WTC11 (cell line): ENCODE results near the gene KICS2. TPM values are rescaled to one million over a fixed set of nuclear protein-coding genes. Genes with fewer than 3 reads are reported as not detected.

Source experiments
- ATAC-seq: fragments of 200-7000 bp; cut with Tn5 transposase; 2 replicates; pipeline ENCODE4 v1.10.0; 2021; ENCODE audit warnings: mild to moderate bottlenecking, moderate library complexity
- CTCF ChIA-PET: fragments of 300-600 bp; sonication (Branson Sonifier 250); formaldehyde crosslinking; loops from one replicate; lab custom pipeline; 2021; ENCODE audit warnings: antibody characterized with exemption; lab: Charles Lee
- POLR2A ChIA-PET: fragments of 350-600 bp; sonication (Branson Sonifier 250); formaldehyde crosslinking; loops from one replicate; lab custom pipeline; 2021; ENCODE audit warnings: antibody characterized with exemption; lab: Charles Lee
- DNase-seq: peaks from one replicate; pipeline ENCODE4 v3.0.0; 2021; ENCODE audit warnings: low spot score
- H3K27ac Mint-ChIP-seq: 2 replicates; pipeline ENCODE4 v1.8.0; 2021; ENCODE audit warnings: mixed read lengths
- H3K27me3 Mint-ChIP-seq: 2 replicates; pipeline ENCODE4 v1.8.0; 2021; ENCODE audit warnings: low read depth, mild to moderate bottlenecking, moderate library complexity, mixed read lengths
- H3K36me3 Mint-ChIP-seq: 2 replicates; pipeline ENCODE4 v1.8.0; 2021; ENCODE audit warnings: mixed read lengths
- H3K4me1 Mint-ChIP-seq: 2 replicates; pipeline ENCODE4 v1.8.0; 2022; ENCODE audit warnings: mixed read lengths
- H3K4me3 Mint-ChIP-seq: 2 replicates; pipeline ENCODE4 v1.8.0; 2021; ENCODE audit warnings: mild to moderate bottlenecking, moderate library complexity, mixed read lengths
- H3K9me3 Mint-ChIP-seq: 2 replicates; pipeline ENCODE4 v1.8.0; 2021; ENCODE audit warnings: mixed read lengths
- ATF1 ChIP-seq: sonication (generic); formaldehyde crosslinking; IDR thresholded peaks from 2 replicates; pipeline ENCODE4 v1.8.1; 2023; ENCODE audit warnings: mild to moderate bottlenecking, moderate library complexity, missing genetic modification reagents
- FOXP1 ChIP-seq: sonication (generic); formaldehyde crosslinking; IDR thresholded peaks from 2 replicates; pipeline ENCODE4 v1.8.0; 2022; ENCODE audit warnings: missing genetic modification reagents, mild to moderate bottlenecking, moderate library complexity, borderline replicate concordance
- GTF2I ChIP-seq: fragments of 250-450 bp; sonication (Bioruptor Pico); conservative IDR thresholded peaks from 2 replicates; pipeline ENCODE4 v1.4.0; 2021; ENCODE audit warnings: mild to moderate bottlenecking
- IRF2 ChIP-seq: sonication (generic); formaldehyde crosslinking; IDR thresholded peaks from 2 replicates; pipeline ENCODE4 v1.8.0; 2022; ENCODE audit warnings: low read depth, missing genetic modification reagents, borderline replicate concordance
- NR1H2 ChIP-seq: sonication (generic); formaldehyde crosslinking; IDR thresholded peaks from 2 replicates; pipeline ENCODE4 v1.9.0; 2021; ENCODE audit warnings: mild to moderate bottlenecking, moderate library complexity, missing genetic modification reagents
- NR2C2 ChIP-seq: sonication (generic); formaldehyde crosslinking; IDR thresholded peaks from 2 replicates; pipeline ENCODE4 v1.8.0; 2022; ENCODE audit warnings: mild to moderate bottlenecking, missing genetic modification reagents
- NR3C1 ChIP-seq: sonication (generic); formaldehyde crosslinking; conservative IDR thresholded peaks from 2 replicates; pipeline ENCODE4 v1.8.1; 2023; ENCODE audit warnings: low read depth, mild to moderate bottlenecking, missing genetic modification reagents
- RORB ChIP-seq: fragments of 250-450 bp; sonication (Bioruptor Pico); IDR thresholded peaks from 2 replicates; pipeline ENCODE4 v1.9.0; 2021; ENCODE audit warnings: mild to moderate bottlenecking
- SOX15 ChIP-seq: fragments of 250-450 bp; sonication (Bioruptor Pico); IDR thresholded peaks from 2 replicates; pipeline ENCODE4 v1.9.0; 2021; ENCODE audit warnings: mild to moderate bottlenecking
- SP1 ChIP-seq: sonication (generic); formaldehyde crosslinking; conservative IDR thresholded peaks from 2 replicates; pipeline ENCODE4 v1.8.1; 2022; ENCODE audit warnings: missing genetic modification reagents
- ZNF396 ChIP-seq: fragments of 250-450 bp; sonication (Bioruptor Pico); IDR thresholded peaks from 2 replicates; pipeline ENCODE4 v1.8.0; 2021; ENCODE audit warnings: mild to moderate bottlenecking, moderate library complexity, borderline replicate concordance
- ZNF416 ChIP-seq: fragments of 250-450 bp; sonication (Bioruptor Pico); IDR thresholded peaks from 2 replicates; pipeline ENCODE4 v1.9.0; 2021; ENCODE audit warnings: mild to moderate bottlenecking, inconsistent platforms
- ZNF423 ChIP-seq: fragments of 250-450 bp; sonication (Bioruptor Pico); IDR thresholded peaks from 2 replicates; pipeline ENCODE4 v2.1.2; 2022; ENCODE audit warnings: mild to moderate bottlenecking, moderate library complexity
- total RNA-seq: library from RNA; stranded (reverse); gene quantifications from 3 replicates; pipeline ENCODE4 v1.2.3, GENCODE V29; 2021
- TF ChIP-seq, protein P1 (sequence below): sonication (generic); formaldehyde crosslinking; IDR thresholded peaks from 2 replicates; pipeline ENCODE4 v1.8.0; 2023; ENCODE audit warnings: missing genetic modification reagents
- TF ChIP-seq, protein P2 (sequence below): sonication (generic); formaldehyde crosslinking; IDR thresholded peaks from 2 replicates; pipeline ENCODE4 v1.8.0; 2022; ENCODE audit warnings: mild to moderate bottlenecking, missing genetic modification reagents
- TF ChIP-seq, protein P3 (sequence below): fragments of 250-450 bp; sonication (Bioruptor Pico); IDR thresholded peaks from 2 replicates; pipeline ENCODE4 v1.9.0; 2021; ENCODE audit warnings: moderate library complexity, mild to moderate bottlenecking, inconsistent platforms, borderline replicate concordance
- TF ChIP-seq, protein P4 (sequence below): sonication (generic); formaldehyde crosslinking; IDR thresholded peaks from 2 replicates; pipeline ENCODE4 v1.8.0; 2022; ENCODE audit warnings: mild to moderate bottlenecking, missing genetic modification reagents
- TF ChIP-seq, protein P5 (sequence below): sonication (generic); formaldehyde crosslinking; IDR thresholded peaks from 2 replicates; pipeline ENCODE4 v1.8.1; 2022; ENCODE audit warnings: mild to moderate bottlenecking, missing genetic modification reagents, moderate library complexity, borderline replicate concordance
- TF ChIP-seq, protein P6 (sequence below): sonication (generic); formaldehyde crosslinking; IDR thresholded peaks from 2 replicates; pipeline ENCODE4 v1.8.1; 2023; ENCODE audit warnings: mild to moderate bottlenecking, missing genetic modification reagents, moderate library complexity
- TF ChIP-seq, protein P7 (sequence below): fragments of 250-450 bp; sonication (Bioruptor Pico); IDR thresholded peaks from 2 replicates; pipeline ENCODE4 v1.9.0; 2021; ENCODE audit warnings: mild to moderate bottlenecking
- TF ChIP-seq, protein P8 (sequence below): fragments of 250-450 bp; sonication (Bioruptor Pico); IDR thresholded peaks from 2 replicates; pipeline ENCODE4 v1.8.0; 2021; ENCODE audit warnings: mild to moderate bottlenecking
- TF ChIP-seq, protein P9 (sequence below): sonication (generic); formaldehyde crosslinking; conservative IDR thresholded peaks from 2 replicates; pipeline ENCODE4 v1.8.1; 2023; ENCODE audit warnings: mild to moderate bottlenecking, low read depth, missing genetic modification reagents, moderate library complexity

KICS2 gene
- total RNA-seq, 1 experiment from 2014 or later, result 10.7 TPM

DNA sequence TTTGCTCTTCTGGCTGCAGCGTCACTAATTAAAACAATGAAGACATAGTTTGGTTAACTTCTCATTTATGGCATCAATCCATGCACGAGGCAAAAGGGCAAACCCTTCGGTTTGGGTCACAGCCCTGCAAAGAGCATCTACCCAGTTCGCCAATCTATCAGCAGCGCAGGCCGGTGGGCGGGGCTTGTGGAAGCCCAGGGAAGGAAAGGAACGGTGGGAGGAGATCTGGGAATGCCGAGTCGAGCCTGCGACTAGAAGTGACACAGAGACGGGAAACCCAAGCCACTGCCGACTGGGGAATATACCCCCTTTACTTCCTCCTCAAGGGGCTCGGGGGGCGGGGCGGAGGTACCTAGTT is 466 bp downstream of the KICS2 start:
- H3K36me3 Mint-ChIP-seq, result no peaks in the 10 kb centered on the region
- peak overlapping the region; percentile 79 for H3K4me3 Mint-ChIP-seq
- ChIA-PET CTCF (interaction anchor here (0.6 to 1.1 kb wide), 2 partner anchors 377 to 395 kb away, joined by 4 to 6 read pairs; partner anchors contain the start of gene SRGAP1), POLR2A (interaction anchor here (0.7 kb wide), 1 partner anchor 16 kb away, joined by 3 read pairs; no protein-coding TSS in a partner anchor)
- H3K27ac Mint-ChIP-seq, result peak overlapping the region; percentile 89
- no peak for TF ChIP-seq ZNF416
- no peak for TF ChIP-seq RORB (CRISPR knock-in tag)
- no peak for TF ChIP-seq NR1H2 (CRISPR knock-in tag)
- TF ChIP-seq SOX15 (CRISPR knock-in tag), result no peak
- TF ChIP-seq, protein P1, sequence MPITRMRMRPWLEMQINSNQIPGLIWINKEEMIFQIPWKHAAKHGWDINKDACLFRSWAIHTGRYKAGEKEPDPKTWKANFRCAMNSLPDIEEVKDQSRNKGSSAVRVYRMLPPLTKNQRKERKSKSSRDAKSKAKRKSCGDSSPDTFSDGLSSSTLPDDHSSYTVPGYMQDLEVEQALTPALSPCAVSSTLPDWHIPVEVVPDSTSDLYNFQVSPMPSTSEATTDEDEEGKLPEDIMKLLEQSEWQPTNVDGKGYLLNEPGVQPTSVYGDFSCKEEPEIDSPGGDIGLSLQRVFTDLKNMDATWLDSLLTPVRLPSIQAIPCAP (CRISPR knock-in tag), result no peak
- TF ChIP-seq FOXP1 (CRISPR knock-in tag), result no peak
- TF ChIP-seq, protein P2, sequence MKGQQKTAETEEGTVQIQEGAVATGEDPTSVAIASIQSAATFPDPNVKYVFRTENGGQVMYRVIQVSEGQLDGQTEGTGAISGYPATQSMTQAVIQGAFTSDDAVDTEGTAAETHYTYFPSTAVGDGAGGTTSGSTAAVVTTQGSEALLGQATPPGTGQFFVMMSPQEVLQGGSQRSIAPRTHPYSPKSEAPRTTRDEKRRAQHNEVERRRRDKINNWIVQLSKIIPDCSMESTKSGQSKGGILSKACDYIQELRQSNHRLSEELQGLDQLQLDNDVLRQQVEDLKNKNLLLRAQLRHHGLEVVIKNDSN (CRISPR knock-in tag), result no peak
- TF ChIP-seq, protein P3, sequence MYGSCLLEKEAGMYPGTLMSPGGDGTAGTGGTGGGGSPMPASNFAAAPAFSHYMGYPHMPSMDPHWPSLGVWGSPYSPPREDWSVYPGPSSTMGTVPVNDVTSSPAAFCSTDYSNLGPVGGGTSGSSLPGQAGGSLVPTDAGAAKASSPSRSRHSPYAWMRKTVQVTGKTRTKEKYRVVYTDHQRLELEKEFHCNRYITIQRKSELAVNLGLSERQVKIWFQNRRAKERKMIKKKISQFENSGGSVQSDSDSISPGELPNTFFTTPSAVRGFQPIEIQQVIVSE (CRISPR knock-in tag), result no peak
- TF ChIP-seq, protein P4, sequence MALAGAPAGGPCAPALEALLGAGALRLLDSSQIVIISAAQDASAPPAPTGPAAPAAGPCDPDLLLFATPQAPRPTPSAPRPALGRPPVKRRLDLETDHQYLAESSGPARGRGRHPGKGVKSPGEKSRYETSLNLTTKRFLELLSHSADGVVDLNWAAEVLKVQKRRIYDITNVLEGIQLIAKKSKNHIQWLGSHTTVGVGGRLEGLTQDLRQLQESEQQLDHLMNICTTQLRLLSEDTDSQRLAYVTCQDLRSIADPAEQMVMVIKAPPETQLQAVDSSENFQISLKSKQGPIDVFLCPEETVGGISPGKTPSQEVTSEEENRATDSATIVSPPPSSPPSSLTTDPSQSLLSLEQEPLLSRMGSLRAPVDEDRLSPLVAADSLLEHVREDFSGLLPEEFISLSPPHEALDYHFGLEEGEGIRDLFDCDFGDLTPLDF (CRISPR knock-in tag), result no peak
- TF ChIP-seq, protein P5, sequence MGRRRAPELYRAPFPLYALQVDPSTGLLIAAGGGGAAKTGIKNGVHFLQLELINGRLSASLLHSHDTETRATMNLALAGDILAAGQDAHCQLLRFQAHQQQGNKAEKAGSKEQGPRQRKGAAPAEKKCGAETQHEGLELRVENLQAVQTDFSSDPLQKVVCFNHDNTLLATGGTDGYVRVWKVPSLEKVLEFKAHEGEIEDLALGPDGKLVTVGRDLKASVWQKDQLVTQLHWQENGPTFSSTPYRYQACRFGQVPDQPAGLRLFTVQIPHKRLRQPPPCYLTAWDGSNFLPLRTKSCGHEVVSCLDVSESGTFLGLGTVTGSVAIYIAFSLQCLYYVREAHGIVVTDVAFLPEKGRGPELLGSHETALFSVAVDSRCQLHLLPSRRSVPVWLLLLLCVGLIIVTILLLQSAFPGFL, result no peak
- H3K4me1 Mint-ChIP-seq, result peaks cover 34% of the 10 kb centered on the region
- ATAC-seq, result peak; percentile 92
- DNase-seq, result peak; percentile 92
- H3K27me3 Mint-ChIP-seq, result no peaks in the 10 kb centered on the region
- no peaks in the 10 kb centered on the region for H3K9me3 Mint-ChIP-seq

DNA sequence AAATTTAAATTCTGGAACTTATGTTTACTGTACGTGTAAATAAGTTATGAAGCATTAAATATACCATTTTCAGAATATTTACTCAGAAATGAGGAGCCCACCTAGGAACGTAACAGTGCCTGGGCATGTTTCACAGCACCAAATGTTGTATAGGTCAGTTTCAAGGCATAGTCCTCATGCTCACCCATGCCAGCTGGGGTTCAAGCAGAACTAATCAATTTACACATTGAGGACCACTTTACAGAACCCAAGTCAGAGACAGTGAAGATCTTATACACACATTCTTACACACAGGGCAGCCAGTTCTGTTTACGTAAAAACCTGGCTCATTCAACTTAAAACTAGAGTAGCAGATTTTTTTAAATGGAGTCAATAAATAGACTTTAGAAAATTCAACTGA is 2.0 kb downstream of the KICS2 start:
- Mint-ChIP-seq H3K27me3 (no peaks in the 10 kb centered on the region), H3K27ac (peak overlapping the region; percentile 28; the same call in 1 of the 2 replicates), H3K4me3 (peak overlapping the region; percentile 41), H3K9me3 (no peaks in the 10 kb centered on the region), H3K4me1 (peaks cover 34% of the 10 kb centered on the region)
- ATAC-seq (no peak), DNase-seq (no peak)
- CTCF ChIA-PET, result interaction anchor here (0.5 to 1.1 kb wide), 2 partner anchors 37 to 152 kb away, joined by 4 to 6 read pairs; no protein-coding TSS in a partner anchor
- TF ChIP-seq IRF2 (no peak), ZNF396 (CRISPR knock-in tag) (no peak), GTF2I (CRISPR knock-in tag) (no peak), ZNF423 (CRISPR knock-in tag) (no peak), NR2C2 (CRISPR knock-in tag) (no peak), ATF1 (CRISPR knock-in tag) (no peak), FOXP1 (CRISPR knock-in tag) (no peak), SP1 (no peak), NR3C1 (CRISPR knock-in tag) (no peak)
- TF ChIP-seq, protein P6, sequence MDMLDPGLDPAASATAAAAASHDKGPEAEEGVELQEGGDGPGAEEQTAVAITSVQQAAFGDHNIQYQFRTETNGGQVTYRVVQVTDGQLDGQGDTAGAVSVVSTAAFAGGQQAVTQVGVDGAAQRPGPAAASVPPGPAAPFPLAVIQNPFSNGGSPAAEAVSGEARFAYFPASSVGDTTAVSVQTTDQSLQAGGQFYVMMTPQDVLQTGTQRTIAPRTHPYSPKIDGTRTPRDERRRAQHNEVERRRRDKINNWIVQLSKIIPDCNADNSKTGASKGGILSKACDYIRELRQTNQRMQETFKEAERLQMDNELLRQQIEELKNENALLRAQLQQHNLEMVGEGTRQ (CRISPR knock-in tag), result no peak
- TF ChIP-seq, protein P7, sequence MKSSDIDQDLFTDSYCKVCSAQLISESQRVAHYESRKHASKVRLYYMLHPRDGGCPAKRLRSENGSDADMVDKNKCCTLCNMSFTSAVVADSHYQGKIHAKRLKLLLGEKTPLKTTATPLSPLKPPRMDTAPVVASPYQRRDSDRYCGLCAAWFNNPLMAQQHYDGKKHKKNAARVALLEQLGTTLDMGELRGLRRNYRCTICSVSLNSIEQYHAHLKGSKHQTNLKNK, result no peak
- TF ChIP-seq, protein P8, sequence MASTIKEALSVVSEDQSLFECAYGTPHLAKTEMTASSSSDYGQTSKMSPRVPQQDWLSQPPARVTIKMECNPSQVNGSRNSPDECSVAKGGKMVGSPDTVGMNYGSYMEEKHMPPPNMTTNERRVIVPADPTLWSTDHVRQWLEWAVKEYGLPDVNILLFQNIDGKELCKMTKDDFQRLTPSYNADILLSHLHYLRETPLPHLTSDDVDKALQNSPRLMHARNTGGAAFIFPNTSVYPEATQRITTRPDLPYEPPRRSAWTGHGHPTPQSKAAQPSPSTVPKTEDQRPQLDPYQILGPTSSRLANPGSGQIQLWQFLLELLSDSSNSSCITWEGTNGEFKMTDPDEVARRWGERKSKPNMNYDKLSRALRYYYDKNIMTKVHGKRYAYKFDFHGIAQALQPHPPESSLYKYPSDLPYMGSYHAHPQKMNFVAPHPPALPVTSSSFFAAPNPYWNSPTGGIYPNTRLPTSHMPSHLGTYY (CRISPR knock-in tag), result no peak
- TF ChIP-seq, protein P9, sequence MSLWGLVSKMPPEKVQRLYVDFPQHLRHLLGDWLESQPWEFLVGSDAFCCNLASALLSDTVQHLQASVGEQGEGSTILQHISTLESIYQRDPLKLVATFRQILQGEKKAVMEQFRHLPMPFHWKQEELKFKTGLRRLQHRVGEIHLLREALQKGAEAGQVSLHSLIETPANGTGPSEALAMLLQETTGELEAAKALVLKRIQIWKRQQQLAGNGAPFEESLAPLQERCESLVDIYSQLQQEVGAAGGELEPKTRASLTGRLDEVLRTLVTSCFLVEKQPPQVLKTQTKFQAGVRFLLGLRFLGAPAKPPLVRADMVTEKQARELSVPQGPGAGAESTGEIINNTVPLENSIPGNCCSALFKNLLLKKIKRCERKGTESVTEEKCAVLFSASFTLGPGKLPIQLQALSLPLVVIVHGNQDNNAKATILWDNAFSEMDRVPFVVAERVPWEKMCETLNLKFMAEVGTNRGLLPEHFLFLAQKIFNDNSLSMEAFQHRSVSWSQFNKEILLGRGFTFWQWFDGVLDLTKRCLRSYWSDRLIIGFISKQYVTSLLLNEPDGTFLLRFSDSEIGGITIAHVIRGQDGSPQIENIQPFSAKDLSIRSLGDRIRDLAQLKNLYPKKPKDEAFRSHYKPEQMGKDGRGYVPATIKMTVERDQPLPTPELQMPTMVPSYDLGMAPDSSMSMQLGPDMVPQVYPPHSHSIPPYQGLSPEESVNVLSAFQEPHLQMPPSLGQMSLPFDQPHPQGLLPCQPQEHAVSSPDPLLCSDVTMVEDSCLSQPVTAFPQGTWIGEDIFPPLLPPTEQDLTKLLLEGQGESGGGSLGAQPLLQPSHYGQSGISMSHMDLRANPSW, result no peak
- TF ChIP-seq, all 79 proteins: peak for 0
- POLR2A ChIA-PET, result no interaction called here
- H3K36me3 Mint-ChIP-seq, result no peaks in the 10 kb centered on the region
